GM18519 (cell line): Measurements from ENCODE around the gene ABCG1.

Experiments
- ATAC-seq: cut with Tn5 transposase; IDR thresholded peaks from one replicate; pipeline ENCODE4 v1.9.1; 2021; ENCODE audit warnings: mild to moderate bottlenecking, moderate library complexity; ENCODE audit not compliant: unreplicated experiment, low FRiP score

Gene ABCG1

GRCh38 chr21:42300956-42301355 lies 82.0 kb downstream of the ABCG1 start:
- no peak for ATAC-seq

DNA sequence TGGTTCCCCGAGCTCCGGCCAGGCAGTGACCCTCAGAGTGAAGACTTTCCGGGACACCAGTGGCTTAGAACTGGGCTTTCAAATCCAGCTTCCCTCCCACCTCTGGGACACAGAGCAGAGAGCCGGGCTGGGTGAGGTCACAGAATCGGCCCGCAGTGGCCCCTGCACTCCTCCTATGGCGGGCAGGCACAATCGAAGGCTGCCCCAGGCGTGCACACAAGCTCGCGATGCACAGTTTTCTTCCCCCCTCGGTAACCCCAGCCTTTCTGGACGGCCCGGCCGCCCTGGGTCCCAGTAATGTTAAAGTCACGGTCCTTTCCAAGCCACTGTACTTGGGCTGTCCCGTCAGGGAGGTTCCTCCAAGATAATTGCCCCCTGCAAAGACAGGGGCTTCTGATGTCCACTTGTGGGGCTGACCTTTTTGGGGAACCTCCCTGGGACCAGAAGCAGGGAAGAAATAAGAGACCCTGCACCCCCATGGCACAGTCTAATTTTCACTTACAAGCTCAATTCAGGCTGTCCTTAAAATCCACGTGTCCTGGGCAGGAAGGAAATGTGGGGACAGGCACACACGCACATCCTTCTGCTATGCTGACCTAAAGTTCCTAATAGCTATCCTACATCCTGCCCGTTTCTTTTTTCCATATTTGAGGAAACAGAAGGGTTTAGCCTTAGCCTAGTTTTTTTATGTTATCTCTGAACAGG lies 82.6 kb downstream of the ABCG1 start:
- ATAC-seq: no peak

DNA sequence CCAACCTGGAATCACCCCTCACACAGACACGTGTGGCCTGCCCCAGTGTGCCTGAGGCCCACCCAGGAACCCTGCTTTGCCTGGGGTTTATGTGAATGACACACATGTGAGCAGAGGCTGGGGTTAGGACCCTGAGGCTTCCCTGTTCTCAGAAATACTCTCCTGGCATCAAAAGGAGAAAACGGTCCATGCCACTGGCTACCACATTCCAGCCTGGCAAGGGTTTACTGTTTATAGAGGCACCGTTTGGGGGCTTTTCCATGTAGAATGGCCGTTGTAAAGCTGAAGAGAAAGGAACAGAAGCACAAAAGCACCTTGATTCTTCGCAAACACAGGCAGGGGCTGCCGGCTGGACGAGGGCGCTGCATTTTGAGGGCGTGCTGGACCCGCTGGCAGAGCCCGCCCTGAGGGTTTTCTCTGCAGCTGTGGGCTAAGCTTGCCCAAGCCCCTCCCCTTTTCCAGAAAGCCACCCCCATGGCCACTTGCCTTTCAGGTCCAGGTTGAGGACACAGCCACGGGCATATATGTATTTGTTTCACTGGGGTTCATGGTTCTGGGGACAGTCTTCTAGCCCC lies 83.2 kb downstream of the ABCG1 start:
- no peak for ATAC-seq

GRCh38 chr21:42302794-42303193 lies 83.9 kb downstream of the ABCG1 start:
- ATAC-seq: no peak

DNA sequence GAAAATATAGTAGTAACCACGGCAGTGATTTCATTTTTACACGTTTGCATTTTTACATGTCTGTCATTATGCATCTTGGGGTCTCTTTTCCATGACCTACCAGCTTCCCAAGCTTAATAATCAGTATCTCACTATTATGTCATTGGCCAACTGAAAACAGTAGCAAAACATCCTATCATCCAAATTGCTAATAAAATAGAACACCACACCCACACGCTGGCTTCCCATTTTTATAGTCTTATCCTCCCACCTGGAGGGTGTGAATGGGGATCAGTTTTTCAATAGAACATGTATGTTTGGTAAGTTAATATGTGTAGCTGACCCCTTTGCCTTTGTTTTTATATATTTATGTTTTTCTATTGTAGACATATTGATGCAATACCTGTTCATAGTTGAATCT lies 84.5 kb downstream of the ABCG1 start:
- no peak for ATAC-seq

- ATAC-seq: no peak
Measured at GRCh38 chr21:42304556-42305454, 85.9 kb downstream of the ABCG1 start.

DNA sequence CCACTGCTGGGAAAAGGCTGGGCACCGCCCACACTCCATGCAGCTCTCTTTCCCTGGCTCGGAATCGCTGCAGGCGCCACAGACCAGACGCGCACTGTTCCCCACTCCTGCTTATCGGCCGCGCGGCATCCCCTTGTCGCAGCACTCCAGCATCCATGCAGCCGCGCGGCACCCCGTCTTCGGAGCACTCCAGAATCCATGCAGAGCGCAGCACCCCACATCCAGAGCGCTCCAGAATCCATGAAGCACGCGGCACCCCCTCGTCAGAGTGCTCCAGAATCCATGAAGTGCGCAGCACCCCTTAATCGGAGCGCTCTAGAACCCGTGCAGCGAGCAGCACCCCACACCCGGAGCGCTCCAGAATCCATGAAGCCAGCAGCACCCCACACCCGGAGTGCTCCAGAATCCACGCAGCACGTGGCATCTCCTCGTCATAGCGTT lies 86.8 kb downstream of the ABCG1 start:
- no peak for ATAC-seq

DNA sequence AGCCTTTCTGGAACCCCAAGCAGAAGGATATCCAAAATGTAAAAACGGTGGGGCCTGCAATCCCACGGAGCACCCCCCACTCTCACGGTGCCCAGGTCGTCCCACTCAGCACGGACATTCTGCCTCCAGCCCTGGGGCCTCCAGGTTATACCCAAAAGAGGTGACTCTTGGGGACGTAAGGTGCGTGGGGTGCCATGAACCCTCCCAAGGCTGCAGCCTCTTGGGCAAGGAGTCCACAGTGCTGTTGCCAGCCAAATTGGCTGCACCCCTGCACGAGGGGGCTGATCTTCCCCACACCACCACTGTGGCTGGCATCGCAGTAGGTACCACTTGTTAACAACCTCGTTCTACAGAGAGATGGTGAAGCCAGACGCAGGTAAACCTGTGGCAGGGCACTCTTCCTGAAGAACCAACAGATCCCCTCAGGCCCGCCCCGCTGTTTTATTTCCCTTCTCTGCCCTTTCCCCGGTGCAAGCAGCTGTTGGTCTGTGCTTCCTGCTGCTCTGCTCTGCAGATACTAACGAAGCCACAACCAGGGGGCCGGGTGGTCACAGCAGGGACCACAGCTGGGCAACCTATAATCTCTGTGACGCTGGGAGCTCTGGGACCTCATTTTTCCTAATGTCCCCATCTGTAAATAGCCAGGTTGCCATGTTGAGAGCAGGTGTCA lies 87.6 kb downstream of the ABCG1 start:
- no peak for ATAC-seq

DNA sequence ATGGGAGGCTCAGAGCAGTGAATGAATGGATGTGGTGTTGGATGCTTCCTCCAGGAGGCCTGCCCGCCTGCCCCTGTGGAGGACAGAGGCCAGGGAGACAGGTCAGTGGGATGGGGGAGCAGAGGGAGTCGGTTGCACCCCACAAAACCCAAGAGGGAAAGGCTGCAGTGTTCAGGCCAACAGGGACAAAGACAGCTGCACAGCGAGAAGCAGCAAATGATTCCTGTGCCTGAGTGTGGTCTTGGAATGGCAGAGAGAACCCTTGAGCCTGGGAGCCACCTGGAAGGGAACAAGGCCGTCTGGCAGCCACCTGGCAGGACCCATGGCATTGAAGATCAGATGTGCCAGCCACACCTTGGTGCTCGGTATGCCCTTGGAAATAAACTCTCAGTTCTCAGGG lies 88.2 kb downstream of the ABCG1 start:
- no peak for ATAC-seq

DNA sequence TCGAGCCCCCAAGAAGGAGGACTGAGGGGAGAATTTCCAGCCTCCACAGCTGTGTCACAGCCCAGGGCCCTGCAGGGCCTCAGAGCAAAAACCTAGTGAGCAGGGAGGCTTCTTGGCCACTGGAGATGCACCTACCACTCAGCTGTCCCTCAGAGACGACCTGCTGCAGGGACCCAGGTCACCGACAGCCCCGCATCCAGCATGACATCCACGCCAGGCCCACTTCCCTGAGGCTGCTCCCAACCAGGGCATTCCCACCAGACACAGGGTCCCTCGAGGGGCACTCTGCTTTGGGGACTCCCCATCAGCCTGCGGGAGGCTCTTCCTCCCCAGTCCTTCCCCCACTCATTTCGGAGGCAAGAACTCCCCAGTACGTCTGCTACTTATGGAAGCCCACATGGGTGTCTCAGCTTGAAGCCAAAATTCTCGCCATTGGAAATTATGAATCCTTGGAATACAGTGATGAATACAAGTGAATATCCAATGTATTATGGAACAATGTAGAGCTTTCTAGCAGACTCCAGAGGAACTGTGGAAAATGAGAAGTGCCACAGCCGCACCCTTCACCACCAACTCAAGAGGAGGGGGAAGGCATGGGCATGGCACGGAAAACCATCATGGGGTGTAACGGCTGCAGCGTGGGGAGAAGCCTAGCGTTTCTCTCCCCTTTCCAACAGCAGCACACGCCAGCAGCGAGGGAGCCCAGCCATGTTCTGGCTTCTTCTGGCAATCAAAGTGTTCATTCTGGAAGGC lies 89.4 kb downstream of the ABCG1 start:
- ATAC-seq: no peak

GRCh38 chr21:42308914-42309752 lies 90.2 kb downstream of the ABCG1 start:
- no peak for ATAC-seq

GRCh38 chr21:42309753-42310213 lies 90.8 kb downstream of the ABCG1 start:
- ATAC-seq: no peak

DNA sequence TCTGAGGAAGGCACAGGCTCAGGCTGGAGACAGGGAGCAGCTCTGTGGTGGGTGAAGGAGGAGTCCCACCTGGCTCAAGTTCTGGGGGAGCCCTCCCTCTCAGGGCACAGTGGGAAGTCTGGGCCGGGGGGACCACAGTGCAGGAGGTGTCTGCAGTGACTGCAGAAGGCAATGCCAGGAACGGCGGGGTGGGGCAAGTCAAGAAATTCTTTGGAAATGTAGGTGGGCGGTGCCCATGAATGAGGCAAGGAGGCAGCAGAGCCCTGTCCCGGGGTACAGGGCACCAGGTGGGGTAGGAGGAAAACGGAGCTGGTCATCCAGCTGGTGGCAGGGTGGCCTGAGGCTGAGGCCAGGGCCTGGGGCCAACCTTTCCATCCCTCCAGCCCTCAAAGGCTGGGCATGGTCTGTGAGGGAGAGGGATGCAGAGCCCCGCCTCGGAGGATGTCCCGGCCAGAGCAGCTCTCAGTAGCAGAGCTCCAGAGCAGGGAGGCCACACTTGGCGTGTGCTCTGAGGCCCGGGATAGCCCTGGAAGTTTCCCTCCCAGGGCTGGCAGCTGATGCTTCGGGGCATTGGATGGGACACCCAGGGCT lies 91.6 kb downstream of the ABCG1 start:
- no peak for ATAC-seq

DNA sequence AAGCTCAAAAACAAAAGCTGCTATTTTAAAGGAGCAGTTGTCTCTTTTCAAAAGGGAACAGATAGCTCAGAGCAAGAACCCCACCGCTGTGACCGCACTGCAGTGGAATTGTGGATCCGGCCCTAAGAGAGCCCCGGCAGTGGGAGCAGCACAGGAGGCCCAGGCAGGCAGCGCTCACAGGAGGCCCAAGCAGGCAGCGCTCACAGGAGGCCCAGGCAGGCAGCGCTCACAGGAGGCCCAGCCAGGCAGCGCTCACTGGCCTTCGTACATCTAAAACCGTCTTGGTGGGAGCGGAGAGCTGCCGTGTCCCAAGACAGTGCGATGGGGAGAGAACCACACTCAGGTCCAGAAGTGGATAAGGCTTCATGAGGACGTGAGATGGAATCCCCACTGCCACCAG lies 92.2 kb downstream of the ABCG1 start:
- ATAC-seq: no peak

- ATAC-seq: no peak
Measured at GRCh38 chr21:42311816-42312625, 93.1 kb downstream of the ABCG1 start.

GRCh38 chr21:42312626-42313104 lies 93.7 kb downstream of the ABCG1 start:
- no peak for ATAC-seq

DNA sequence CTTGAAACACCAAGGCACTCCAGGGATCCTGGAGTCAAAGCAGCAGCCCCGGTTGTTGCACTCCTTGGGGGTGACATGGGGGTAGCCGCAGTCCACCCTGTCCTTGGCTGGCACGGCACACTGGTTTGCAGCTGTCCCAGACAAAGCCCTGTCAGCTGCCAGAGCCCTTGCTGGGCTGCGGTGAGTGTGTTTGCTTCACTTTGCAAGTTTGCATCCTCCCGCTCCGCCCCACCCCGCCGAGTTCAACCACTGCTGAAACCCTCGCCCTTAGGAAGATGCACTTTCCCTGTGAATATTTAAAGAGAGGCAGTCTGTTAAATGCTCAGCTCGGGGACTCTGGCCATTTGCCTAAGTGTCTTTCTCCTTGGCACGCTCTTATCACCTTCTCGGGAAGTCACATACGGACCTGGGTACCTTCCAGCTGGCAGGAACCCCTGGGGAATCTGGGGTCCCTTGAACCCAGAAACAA lies 94.6 kb downstream of the ABCG1 start:
- no peak for ATAC-seq
